GM19395 (cell line): ENCODE measurements around the gene COL18A1.
"Not testable (repeated sequence)": the region's sequence is repeated elsewhere in the genome, so short reads cannot be mapped to it uniquely, and the experiment has no call there.

Experiments used
- ATAC-seq: cut with Tn5 transposase; IDR thresholded peaks from one replicate; pipeline ENCODE4 v1.9.1; 2021; ENCODE audit warnings: mild to moderate bottlenecking, moderate library complexity; ENCODE audit not compliant: unreplicated experiment

Gene COL18A1

GRCh38 chr21:45488931-45489721 lies 84.2 kb downstream of the COL18A1 start:
- ATAC-seq, result no peak

GRCh38 chr21:45489722-45489982 lies 84.7 kb downstream of the COL18A1 start:
- no peak for ATAC-seq

- no peak for ATAC-seq
Measured at GRCh38 chr21:45490049-45490731, 85.2 kb downstream of the COL18A1 start.

DNA sequence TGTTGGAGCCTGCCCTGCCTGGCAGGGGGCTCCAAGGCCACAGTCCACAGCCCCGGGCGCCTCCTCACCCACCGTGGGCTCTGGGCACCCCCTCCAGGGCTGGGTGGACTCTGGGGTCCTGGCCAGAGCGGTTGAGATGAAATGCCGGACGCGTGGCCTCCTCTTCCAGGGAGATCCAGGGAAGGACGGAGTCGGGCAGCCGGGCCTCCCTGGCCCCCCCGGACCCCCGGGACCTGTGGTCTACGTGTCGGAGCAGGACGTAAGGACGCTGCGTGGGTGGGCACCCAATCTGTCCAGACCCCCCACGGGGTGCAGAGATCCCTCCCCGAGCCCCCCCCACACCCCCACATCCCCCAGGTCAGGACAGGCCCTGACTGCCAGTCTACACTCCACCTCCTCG lies 86.1 kb downstream of the COL18A1 start:
- no peak for ATAC-seq

- ATAC-seq, result no peak
Measured at GRCh38 chr21:45491623-45492022, 86.7 kb downstream of the COL18A1 start.

- no peak for ATAC-seq
Measured at GRCh38 chr21:45492765-45493164, 87.8 kb downstream of the COL18A1 start.

- ATAC-seq, result no peak
Measured at GRCh38 chr21:45493401-45494001, 88.5 kb downstream of the COL18A1 start.

- ATAC-seq, result no peak
Measured at GRCh38 chr21:45494135-45494850, 89.3 kb downstream of the COL18A1 start.

DNA sequence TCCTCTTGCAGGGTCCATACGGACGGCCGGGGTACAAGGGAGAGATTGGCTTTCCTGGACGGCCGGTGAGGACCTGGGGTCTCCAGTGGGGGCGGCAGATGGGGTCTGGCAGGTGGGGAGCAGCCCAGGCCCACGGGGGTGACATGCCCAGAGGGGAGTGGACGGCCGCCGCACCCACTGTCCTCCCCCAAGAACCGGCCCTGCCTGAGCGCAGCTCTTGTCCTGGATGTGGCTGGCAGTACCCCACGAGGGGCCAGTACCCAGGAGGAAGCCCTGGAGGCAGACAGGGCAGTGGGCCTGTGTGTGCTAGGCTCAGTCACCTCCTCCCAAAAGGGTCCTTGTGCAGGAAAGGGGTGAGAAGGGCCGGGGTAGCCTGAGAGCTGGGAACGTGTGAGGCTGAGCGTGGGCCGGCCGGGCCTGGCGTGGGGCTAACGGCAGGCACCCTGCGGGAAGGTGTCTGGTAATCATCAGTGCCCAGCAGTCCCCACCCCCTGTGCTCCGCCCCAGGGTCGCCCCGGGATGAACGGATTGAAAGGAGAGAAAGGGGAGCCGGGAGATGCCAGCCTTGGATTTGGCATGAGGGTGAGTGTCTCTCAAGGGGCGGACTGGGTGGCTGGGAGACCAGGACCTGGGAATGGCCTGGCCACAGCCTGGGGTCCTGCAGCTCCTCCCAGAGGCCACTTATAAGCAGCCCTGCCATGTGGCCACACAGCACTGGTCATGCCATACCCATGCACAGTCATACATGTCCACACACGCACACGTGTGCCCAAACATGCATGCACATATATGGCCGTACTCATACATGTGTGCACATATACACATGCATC lies 90.1 kb downstream of the COL18A1 start:
- no peak for ATAC-seq

DNA sequence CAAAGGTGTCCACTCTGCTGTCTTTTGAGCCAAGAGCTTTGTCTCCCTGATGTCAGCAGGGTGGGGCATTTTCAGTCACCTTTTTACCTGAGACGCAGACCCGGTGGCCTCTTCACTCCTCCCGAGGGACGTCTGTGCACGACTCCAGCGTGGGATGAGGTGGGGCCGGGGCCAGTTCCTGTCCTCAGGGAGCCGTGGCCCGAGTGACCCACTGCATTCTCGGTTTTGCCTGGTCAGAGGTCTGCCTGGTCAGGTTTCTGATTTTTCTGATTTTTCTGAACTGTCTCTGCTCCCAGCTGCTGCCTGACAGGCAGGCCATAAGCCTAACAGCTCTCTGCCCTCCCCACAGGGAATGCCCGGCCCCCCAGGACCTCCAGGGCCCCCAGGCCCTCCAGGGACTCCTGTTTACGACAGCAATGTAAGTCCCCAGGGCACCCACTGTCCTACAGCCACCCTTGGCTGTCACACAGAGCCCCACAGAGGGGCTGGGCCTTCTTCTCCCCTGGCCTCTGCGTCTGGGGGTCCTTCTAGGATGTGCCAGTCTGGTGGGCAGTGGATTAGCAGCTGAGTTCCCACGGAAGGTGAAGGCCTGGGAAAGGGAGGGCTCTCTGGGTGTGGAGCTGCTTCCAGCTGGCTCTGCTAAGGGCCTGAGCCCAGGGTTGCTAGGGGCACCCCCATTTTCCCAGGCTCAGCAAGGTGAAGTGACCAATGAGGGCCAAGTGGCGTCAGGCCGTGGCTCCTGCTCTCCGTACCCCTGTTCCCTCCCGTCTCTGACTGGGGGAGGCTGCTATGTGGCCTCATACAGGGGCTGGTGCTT lies 91.4 kb downstream of the COL18A1 start:
- no peak for ATAC-seq

DNA sequence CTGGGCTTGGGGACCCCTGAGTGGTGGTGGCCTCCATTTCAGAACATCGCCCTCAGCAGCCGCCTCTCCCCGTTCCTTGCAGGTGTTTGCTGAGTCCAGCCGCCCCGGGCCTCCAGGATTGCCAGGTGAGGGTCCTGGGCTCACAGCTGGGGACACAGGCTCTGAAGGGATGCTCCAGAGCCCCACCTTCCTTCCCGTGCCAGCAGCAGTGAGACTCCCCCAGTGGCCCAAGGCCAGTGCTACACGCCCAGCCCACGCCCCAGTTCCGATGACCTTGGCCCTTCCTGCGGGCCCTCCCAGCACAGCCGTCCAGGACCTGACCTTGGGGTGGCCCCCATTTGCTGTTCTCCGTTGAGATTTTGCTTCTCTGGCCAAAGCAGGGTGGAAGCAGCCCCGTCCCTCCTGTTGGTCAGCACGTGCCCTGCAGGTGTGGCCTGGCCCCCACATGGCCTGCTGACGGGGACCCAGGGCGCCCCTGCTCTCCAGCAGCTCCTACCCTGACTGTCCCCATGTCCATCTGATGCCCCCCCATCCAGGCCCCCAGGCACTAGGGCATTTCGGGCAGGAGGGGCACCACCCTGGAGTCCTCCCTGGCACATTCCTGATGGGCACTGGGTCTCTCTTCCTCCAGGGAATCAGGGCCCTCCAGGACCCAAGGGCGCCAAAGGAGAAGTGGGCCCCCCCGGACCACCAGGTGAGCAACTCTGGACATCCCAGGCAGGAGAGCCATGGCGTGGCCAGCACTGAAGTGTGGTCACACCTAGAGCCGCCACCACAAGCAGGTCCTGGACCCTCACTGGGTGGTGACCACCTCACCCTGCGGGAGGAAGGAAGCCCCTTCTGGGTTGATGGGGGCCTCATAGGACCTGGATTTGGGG lies 92.2 kb downstream of the COL18A1 start:
- ATAC-seq, result no peak

- no peak for ATAC-seq
Measured at GRCh38 chr21:45497846-45498645, 93.1 kb downstream of the COL18A1 start.

GRCh38 chr21:45498646-45499000 lies 93.7 kb downstream of the COL18A1 start:
- ATAC-seq, result no peak

DNA sequence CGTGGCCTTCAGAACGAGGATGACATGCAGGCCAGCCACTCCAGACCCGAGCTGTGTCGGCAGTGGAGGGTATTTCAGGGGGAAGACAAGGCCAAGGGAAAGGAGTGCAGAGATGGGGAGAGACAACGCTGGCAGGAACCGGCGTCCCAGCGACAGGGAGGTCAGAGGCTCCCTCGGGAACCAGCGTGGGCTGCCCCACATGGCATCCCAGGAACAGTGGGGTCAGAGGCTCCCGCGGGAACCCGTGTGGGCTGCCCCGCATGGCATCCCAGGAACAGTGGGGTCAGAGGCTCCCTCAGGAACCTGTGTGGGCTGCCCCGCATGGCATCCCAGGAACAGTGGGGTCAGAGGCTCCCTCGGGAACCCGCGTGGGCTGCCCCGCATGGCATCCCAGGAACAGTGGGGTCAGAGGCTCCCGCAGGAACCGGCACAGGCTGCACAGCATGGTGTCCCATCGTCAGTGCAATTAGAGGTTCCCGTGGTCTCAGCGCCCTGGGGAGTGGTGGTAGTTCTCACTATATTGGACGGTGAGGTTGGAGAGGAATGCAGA lies 94.3 kb downstream of the COL18A1 start:
- no peak for ATAC-seq

DNA sequence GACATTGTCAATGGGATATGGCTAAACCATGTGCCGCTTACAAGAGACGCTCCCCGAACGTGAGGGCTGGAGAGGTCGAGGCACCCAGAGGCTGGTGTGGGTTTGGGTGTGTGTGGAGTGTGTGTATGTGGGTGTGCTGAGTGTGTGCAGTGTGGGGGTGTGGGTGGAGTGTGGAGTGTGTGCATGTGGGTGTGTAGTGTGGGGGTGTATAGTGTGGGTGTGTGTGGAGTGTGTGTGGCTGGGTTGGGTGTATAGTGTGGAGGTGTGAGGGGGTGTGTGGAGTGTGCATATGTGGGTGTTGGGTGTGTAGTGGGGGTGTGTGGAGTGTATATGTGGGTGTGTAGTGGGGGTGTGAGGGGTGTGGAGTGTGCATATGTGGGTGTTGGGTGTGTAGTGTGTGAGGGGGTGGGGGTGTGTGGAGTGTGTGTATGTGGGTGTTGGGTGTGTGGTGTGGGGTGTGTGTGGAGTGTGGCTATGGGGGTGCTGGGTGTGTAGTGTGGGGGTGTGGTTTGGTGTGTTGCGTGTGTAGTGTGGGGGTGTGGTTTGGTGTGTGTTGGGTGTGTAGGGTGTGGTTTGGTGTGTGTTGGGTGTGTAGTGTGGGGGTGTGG lies 95.1 kb downstream of the COL18A1 start:
- no peak for ATAC-seq

- not testable (repeated sequence) for ATAC-seq
Measured at GRCh38 chr21:45501081-45502005, 96.4 kb downstream of the COL18A1 start.

DNA sequence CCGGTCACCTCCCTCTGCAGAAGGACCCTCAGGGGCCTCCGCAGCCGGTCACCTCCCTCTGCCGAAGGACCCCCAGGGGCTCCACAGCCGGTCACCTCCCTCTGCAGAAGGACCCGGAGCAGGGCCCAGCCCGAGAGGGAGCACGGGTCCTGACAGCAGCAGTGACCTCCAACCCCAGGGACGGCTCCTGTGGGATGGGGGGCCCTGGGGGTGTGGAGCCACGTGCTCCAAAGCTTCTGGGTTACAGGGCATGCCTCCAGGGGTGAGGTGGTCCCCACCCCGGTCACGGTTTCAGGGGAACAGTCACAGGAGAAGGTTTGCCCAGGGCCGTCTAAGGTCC lies 97.0 kb downstream of the COL18A1 start:
- no peak for ATAC-seq
